ENCODE results near the gene SDK2. TPM values are rescaled to one million over a fixed set of nuclear protein-coding genes. Genes with fewer than 3 reads are reported as not detected.

The SDK2 gene
- total RNA-seq, 4 donors from 2014 or later, result 0.18 to 3.3 (median 1.2) TPM

GRCh38 chr17:73447319-73447718, 196.9 kb downstream of the SDK2 start:
- H3K4me1 ChIP-seq, result no peaks in the 10 kb centered on the region
- H3K4me3 ChIP-seq, result no peak overlapping the region
- no peaks in the 10 kb centered on the region for H3K9me3 ChIP-seq
- H3K27me3 ChIP-seq, result no peaks in the 10 kb centered on the region
- no peak overlapping the region for H3K27ac ChIP-seq
- DNase-seq, result peak in 1 of 3 donors; percentile 34
- H3K36me3 ChIP-seq, result no peaks in the 10 kb centered on the region
- TF ChIP-seq CTCF (IDR thresholded peaks at IDR 0.05) (no peak), POLR2A (IDR thresholded peaks at IDR 0.05) (no peak)

GRCh38 chr17:73446617-73447016, 197.6 kb downstream of the SDK2 start:
- H3K27me3 ChIP-seq, result no peaks in the 10 kb centered on the region
- no peaks in the 10 kb centered on the region for H3K36me3 ChIP-seq
- H3K27ac ChIP-seq, result no peak overlapping the region
- no peaks in the 10 kb centered on the region for H3K4me1 ChIP-seq
- TF ChIP-seq CTCF (IDR thresholded peaks at IDR 0.05), result no peak
- no peak for TF ChIP-seq POLR2A (IDR thresholded peaks at IDR 0.05)
- no peak for DNase-seq
- H3K9me3 ChIP-seq, result no peaks in the 10 kb centered on the region
- H3K4me3 ChIP-seq, result no peak overlapping the region

GRCh38 chr17:73445466-73445865, 198.8 kb downstream of the SDK2 start:
- Histone ChIP-seq H3K27me3 (no peaks in the 10 kb centered on the region), H3K4me1 (no peaks in the 10 kb centered on the region), H3K9me3 (no peaks in the 10 kb centered on the region), H3K36me3 (no peaks in the 10 kb centered on the region), H3K4me3 (no peak overlapping the region), H3K27ac (no peak overlapping the region)
- DNase-seq, result peak in 1 of 3 donors; percentile 39
- TF ChIP-seq CTCF (IDR thresholded peaks at IDR 0.05) (no peak), POLR2A (IDR thresholded peaks at IDR 0.05) (no peak)

- DNase-seq, result peak in 1 of 3 donors; percentile 33
- no peak overlapping the region for H3K4me3 ChIP-seq
- H3K36me3 ChIP-seq, result no peaks in the 10 kb centered on the region
- H3K27ac ChIP-seq, result no peak overlapping the region
- no peaks in the 10 kb centered on the region for H3K4me1 ChIP-seq
- no peaks in the 10 kb centered on the region for H3K9me3 ChIP-seq
- H3K27me3 ChIP-seq, result no peaks in the 10 kb centered on the region
- TF ChIP-seq CTCF (IDR thresholded peaks at IDR 0.05), result no peak
- no peak for TF ChIP-seq POLR2A (IDR thresholded peaks at IDR 0.05)
Observed at GRCh38 chr17:73444021-73444420, 200.2 kb downstream of the SDK2 start.

DNA sequence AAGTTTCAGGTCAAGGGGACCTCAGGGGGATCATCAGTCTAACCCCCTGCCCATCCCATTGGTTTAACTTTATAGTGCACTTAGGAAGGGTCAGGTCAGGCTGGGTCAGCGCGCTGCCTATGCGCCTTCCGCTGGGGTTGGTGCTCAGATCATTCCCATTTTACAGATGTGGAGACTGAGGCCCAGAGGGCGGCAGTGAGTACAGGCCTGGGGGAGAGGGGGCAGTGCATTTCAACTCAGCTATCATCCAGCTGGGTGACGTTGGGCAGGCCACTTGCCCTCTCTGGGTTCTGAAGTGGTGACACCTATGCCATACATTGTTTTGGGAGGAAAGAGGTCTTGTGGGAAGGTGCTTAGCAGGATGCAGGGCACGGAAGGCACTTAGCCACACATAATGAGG, 204.6 kb downstream of the SDK2 start:
- DNase-seq, result no peak
- H3K27ac ChIP-seq, result no peak overlapping the region
- no peak for TF ChIP-seq CTCF (IDR thresholded peaks at IDR 0.05)
- no peak for TF ChIP-seq POLR2A (IDR thresholded peaks at IDR 0.05)
- H3K4me1 ChIP-seq, result no peaks in the 10 kb centered on the region
- H3K27me3 ChIP-seq, result no peaks in the 10 kb centered on the region
- H3K9me3 ChIP-seq, result no peaks in the 10 kb centered on the region
- no peaks in the 10 kb centered on the region for H3K36me3 ChIP-seq
- no peak overlapping the region for H3K4me3 ChIP-seq

DNA sequence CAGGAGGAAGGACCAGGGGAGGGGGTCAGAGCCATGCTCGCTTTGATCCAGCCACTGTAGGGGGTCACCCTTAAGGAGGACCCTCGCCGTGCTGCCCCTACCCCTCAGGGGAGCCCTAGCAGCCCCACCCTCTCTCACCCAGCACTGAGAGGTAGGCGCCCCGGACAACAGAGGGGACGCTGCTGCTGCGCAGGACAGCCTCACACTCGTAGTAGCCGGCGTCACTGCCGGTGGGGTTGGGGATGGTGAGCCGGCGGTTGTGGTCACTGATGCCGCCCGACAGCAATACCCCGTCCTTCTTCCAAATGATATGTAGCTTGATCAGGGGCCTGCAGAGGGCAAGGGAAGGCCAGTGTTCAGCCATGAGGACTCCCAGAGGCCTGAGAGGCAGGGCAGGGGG, 206.4 kb downstream of the SDK2 start:
- Histone ChIP-seq H3K27ac (no peak overlapping the region), H3K27me3 (no peaks in the 10 kb centered on the region), H3K36me3 (no peaks in the 10 kb centered on the region), H3K4me3 (no peak overlapping the region), H3K4me1 (no peaks in the 10 kb centered on the region), H3K9me3 (no peaks in the 10 kb centered on the region)
- DNase-seq, result peak in 1 of 3 donors; percentile 34
- TF ChIP-seq CTCF (IDR thresholded peaks at IDR 0.05) (no peak), POLR2A (IDR thresholded peaks at IDR 0.05) (no peak)

Data from Peyer's patch (tissue), 4 donors.